OCI-M2 (cell line): ENCODE data around the gene PTTG1IP2.

Experiments
- DNase-seq: peaks from one replicate; lab custom pipeline; 2025; ENCODE audit not compliant: unreplicated experiment; lab: John Stamatoyannopoulos, UW

Gene PTTG1IP2

DNA sequence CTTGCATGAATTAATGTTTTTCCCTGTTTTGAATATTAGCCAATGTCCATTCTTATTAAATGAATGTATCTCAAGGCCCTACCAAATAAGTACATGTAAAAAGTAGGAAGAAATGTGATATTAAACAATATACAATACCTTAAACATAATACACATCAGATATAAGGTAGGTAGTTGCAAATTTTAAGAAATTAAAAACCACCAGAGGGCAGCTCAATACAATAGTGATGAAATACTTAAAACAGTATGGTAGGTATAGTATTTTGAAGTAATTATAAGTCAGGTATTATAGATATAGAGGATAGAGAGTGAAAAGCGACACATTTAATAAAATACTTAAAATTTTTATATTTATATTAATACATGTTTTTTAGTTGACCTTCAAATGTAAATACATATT lies 83.1 kb downstream of the PTTG1IP2 start:
- DNase-seq, result no peak

GRCh38 chr7:90560730-90561129 lies 91.3 kb downstream of the PTTG1IP2 start:
- DNase-seq, result no peak
